Ovary (tissue), 3 donors: ENCODE data around the gene ZNF547.

Source experiments
- CTCF ChIP-seq, 3 donors: fragments of 450-650 bp in 2 of 3; fragments of 200-600 bp in 1 of 3; IDR thresholded peaks; one replicate each; pipeline versions ENCODE4 v1.5.1 to v1.8.0; 2016 to 2022; ENCODE audit warnings: antibody characterized with exemption in 3 of 3, mild to moderate bottlenecking in 1 of 3
- POLR2A ChIP-seq: fragments of 450-650 bp; IDR thresholded peaks from one replicate; pipeline ENCODE4 v1.6.1; 2017; ENCODE audit warnings: antibody characterized with exemption, mild to moderate bottlenecking, moderate library complexity
- donor health status: DM: no; HTN: no; CAD: no.

GRCh38 chr19:57317503-57317902, 45.8 kb upstream of the ZNF547 start:
- no peak for TF ChIP-seq CTCF (IDR thresholded peaks at IDR 0.05)
- no peak for TF ChIP-seq POLR2A
